SHP77 (cell line): ENCODE data around the gene DNPH1.

Source experiments
- DNase-seq, 2 experiments: peaks; one replicate each; lab custom pipeline; 2025; lab: John Stamatoyannopoulos, UW

The DNPH1 gene

DNA sequence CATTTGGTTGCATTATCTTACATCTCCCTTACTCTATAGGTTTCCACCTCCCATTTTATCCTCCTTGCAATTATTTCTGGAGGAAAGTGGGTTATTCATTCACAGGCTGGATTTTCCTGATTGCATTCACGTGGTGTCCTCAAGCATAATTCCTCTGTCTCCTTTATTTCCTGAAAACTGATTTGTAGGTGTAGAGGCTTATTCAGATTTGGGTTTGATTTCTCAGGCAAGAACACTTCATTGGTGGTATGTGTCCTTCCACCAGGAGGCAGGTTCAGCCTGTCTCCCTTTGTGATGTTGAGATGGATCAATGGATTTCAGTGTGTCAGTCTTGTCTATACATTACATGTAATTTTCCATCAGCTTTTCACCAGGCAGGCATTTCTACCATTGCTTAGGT is 17.3 kb downstream of the DNPH1 start:
- DNase-seq: no peak

DNA sequence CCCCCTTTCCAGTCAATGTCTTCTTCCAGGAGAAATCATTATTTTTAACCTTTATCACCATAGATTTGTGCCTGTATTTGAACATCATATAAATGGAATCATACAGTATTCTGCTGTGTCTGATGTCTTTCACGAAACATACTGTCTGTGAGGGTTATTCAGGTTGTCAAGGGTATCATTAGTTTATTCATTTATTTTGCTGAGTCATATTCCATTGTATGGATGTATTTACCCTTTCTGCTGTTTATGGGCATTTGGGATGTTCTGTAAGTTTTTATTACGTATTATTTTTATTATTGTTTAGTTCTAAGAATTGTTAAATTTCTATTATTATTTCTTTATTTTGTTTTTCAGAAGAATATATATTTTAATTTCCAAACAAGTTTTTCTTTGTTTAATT is 22.0 kb downstream of the DNPH1 start:
- DNase-seq: no peak

DNA sequence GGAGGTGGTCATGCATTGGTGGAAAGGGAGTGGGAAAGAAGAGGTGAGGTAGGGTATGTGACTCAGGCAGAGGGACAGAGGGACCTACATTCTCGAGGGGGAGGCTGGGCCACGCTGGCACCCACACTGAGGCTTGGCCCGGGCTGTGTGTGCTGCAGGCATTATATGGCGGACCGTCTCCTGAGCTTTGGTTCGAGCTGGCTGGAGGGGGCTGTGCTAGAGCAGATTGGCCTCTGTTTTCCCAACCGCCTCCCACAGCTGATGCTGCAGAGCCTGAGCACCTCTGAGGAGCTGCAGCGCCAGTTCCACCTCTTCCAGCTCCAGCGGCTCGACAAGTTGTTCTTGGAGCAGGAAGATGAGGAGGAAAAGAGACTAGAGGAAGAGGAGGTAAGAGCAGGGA is 23.4 kb downstream of the DNPH1 start:
- DNase-seq: no peak

DNA sequence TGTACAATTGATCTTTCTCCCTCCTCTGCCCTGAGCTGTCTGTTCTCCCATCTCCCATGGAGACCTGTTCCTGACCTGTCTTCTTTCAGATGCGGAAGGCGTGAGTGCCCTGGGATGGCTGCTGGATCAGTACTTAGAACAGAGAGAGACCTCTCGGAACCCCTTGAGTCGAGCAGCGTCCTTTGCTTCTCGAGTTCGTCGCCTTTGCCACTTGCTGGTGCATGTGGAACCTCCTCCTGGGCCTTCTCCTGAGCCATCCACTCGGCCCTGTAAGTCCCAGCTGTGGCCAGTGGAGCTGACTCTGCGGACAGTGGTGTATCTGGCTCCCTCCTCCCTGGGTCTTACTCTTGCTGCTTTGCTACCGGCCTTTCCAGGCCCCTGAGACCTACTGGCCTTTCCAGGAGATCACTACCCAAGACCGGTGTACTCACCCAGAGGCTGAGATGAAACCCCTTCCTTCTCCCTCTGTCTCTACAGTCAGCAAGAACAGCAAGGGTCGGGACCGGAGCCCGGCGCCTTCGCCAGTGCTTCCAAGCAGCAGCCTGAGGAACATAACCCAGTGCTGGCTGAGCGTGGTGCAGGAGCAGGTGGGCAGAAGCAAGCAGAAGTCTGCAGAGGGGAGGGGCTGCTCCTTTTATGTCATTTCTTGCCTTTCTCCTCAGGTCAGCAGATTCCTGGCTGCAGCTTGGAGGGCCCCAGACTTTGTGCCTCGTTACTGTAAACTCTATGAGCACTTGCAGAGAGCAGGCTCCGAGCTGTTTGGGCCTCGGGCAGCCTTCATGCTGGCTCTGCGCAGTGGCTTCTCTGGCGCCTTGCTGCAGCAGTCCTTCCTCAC is 24.8 kb downstream of the DNPH1 start:
- no peak for DNase-seq

DNA sequence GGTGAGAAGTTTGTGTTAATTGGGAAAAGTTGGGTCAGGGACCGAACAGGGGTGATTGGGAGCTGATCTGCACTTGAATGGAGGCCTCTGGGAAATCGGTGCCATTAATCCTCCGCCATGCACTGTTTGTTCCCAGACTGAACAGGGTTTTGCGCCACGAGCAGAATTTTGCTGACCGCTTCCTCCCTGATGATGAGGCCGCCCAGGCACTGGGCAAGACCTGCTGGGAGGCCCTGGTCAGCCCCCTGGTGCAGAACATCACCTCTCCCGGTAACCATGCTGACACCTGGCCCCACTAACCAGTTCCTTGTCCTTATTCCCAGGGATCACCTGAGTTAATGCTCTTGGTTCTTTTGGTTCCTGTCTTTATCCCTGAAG is 25.6 kb downstream of the DNPH1 start:
- DNase-seq: no peak

DNA sequence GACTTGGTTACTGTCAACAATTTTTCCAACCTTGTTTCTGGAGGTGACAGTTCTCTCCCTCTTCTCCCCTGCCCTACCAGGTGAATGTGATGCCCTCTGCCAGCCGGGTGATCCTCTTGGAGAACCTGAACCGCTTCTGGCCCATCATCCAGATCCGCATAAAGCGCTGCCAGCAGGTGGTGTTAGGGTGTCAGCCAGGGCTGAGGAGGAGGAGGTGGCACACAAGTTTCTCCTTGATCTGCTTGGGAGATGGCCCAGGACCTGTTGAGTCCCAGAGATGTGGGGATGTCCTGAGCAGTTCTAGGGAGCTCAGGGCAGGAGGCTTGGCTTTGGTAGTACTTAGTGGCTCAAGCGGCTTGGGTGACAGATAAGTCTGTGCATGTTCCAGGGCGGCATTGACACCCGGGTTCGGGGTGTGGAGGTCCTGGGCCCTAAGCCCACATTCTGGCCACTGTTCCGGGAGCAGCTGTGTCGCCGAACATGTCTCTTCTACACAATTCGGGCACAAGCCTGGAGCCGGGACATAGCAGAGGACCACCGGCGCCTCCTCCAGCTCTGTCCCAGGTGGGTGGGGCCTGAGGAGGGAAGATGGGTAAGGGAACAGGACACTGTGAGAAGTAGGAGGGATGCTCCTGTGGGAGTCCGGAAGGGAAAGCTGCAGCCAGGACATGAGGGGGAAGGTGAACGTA is 26.1 kb downstream of the DNPH1 start:
- DNase-seq: no peak

DNA sequence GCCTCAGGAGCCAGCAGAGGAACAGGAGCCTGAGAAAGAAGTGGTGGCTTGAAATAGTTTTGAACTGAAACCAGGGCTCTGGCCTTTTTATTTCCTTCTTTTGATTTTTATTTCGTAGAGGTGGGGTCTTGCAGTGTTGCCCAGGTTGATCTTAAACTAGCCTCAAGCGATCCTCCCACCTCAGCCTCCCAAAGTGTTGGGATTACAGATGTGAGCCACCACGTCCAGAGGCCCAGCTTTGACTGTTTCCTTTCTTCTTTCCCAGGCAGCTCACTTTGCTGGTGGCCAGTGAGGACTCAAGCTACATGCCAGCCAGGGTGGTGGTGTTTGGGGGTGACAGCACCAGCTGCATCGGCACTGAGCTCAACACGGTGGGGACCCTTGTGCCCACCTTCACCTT is 26.8 kb downstream of the DNPH1 start:
- no peak for DNase-seq

DNA sequence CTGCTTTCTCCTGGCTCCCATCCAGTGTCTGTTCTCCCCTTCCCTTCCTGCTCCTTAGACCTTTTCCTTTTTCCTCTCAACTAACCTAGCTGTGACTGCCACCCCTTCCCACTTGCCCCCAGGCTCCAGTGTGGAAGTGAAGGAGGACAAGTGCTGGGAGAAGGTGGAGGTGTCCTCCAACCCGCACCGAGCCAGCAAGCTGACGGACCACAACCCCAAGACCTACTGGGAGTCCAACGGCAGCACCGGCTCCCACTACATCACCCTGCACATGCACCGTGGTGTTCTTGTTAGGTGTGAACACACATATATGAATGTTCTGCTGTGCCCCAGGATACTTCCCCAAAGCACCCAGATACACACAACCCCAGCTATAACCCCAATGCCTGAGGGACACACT is 28.7 kb downstream of the DNPH1 start:
- DNase-seq: no peak

DNA sequence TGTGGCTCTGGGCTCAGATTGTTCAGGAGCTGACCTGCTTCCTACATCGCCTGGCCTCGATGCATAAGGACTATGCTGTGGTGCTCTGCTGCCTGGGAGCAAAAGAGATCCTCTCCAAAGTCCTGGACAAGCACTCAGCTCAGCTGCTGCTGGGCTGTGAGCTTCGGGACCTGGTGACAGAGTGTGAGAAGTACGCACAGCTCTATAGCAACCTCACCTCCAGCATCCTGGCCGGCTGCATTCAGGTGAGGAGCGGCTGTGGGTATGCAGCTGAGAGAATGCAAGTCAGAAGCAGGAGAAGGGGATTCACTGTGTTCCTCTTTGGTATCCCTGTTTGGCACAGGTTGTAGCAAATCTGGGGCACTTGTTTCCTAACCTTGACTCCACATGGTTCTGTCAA is 29.4 kb downstream of the DNPH1 start:
- DNase-seq: no peak

DNA sequence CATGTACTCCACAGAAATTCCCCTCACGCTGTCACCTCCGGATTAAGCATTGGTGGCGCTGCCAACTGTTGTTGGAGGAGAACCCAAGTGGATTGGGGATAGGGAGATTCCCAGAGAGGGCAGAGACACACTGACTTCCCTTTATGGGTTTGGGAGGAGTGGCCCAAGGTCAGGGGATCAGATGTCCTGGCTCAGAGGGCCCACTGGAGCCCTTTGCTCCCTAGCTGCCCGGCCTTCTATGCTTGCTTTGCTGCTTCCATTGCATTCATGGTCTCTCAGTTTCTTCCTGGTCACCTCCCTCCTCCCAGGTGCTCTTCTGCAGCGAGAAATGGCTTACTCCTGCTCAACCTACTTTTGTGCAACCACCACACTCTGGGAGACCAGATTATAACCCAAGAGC is 32.9 kb downstream of the DNPH1 start:
- DNase-seq: no peak

DNA sequence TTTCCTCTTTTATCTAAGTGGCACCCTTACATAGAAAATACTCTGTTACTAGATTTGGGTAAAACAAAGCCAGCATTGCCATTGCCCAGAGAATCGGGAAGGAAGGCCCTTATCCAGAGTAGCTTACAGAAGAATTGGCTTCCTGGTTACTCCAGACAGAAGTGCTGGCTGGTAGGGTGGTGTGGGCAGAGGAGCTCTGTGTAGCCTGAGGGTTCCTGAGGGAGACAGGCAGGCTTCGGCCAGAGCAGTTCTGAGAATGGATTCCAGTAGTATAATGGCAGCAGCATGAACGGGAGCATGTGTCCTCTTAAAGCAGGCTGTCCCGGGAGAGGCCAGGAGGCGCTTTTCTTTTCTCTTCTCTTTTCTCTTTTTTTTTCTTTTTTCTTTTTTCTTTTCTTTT is 35.4 kb downstream of the DNPH1 start:
- no peak for DNase-seq

DNA sequence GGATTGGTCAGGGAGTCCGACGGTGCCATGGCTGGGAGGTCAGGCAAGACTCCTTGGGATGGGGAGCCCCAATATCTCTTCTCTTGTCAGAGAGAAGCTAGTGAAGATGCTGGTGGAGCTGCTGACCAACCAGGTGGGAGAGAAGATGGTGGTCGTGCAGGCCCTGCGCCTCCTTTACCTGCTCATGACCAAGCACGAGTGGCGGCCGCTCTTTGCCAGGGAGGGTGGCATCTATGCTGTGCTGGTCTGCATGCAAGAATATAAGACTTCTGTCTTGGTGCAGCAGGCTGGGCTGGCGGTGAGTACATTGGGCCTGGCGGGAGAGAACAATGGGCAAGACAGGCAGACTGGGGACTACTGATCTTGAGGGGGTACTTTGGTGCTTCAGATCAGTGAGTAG is 36.4 kb downstream of the DNPH1 start:
- no peak for DNase-seq

DNA sequence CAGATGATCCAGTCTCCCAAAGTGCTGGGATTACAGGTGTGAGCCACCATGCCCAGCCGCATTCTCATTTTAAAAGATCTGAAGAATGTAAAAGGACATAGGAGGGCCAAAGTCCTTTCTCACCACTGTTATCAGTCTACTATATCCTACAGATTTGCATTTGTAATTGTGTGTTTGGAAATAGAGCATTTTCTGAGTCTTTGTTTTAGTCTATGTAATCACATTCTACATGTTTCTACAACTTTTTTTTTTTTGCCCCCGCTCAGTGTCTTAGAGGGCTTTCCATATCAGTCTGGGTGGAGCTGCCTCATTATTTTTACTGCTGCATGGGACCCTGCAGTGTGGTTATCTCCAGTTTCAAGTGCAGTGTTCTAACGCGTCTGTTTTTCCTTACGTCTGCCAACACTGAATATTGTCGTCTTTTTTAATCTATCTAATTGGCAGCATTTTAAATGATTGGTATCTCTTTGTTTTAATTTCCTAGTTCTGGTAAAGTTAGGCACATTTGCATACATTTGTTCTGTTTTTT is 39.4 kb downstream of the DNPH1 start:
- DNase-seq: no peak

DNA sequence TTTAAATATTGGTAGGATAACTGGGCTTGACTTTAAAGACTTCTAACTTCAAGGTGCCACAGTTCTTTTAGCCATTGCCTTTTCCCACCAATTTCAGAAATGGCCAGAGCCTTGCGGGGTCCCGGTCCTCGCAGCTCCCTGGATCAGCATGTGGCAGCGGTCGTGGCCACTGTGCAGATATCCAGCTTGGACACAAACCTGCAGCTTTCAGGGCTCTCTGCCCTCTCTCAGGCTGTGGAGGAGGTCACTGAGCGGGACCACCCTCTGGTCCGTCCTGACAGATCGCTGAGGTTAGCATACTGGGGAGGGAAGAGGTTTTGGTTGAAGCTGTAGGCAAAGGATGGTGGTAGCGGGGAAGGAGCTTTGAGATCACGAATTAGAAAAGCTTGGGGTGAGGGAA is 40.9 kb downstream of the DNPH1 start:
- DNase-seq: no peak

DNA sequence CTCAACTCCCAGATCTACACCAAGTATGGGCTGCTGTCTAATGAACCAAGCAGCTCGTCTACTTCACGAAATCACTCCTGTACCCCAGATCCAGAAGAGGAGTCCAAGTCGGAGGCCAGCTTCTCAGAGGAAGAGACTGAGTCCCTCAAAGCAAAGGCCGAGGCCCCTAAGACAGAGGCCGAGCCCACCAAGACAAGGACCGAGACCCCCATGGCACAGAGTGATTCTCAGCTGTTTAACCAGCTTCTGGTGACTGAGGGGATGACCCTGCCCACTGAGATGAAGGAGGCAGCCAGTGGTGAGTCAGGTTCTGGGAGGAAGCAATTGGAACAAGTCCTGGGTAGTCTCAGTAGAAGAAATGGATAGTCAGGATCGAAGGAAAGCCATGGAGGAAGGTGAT is 41.5 kb downstream of the DNPH1 start:
- no peak for DNase-seq

DNA sequence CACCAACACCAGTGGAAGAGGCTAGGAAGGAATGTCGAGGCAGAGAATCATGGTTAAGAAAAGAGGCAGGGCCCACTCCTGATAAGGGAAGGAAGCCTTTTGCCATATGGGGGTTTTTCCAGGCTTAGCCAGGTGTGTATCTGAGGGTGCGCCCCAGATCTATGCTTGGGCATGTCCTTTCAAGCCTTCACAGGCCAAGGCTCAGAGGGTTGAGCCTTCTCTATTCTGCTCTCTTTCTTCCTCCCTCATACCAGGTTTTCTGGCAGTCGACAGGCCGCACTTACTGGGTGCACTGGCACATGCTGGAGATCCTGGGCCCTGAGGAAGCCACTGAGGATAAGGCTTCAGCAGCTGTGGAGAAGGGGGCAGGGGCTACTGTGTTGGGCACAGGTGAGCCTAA is 42.6 kb downstream of the DNPH1 start:
- DNase-seq: no peak

DNA sequence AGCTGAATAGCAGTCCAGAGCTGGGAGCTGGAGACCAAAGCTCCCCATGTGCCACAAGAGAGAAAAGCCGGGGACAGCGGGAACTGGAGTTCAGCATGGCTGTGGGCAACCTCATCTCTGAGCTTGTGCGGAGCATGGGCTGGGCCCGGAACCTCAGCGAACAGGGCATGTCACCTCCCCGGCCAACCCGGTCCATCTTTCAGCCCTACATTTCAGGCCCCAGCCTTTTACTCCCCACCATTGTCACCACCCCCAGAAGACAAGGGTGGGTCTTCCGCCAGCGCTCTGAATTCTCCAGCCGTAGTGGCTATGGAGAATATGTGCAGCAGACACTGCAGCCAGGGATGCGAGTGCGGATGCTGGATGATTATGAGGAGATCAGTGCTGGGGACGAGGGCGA is 43.3 kb downstream of the DNPH1 start:
- no peak for DNase-seq

DNA sequence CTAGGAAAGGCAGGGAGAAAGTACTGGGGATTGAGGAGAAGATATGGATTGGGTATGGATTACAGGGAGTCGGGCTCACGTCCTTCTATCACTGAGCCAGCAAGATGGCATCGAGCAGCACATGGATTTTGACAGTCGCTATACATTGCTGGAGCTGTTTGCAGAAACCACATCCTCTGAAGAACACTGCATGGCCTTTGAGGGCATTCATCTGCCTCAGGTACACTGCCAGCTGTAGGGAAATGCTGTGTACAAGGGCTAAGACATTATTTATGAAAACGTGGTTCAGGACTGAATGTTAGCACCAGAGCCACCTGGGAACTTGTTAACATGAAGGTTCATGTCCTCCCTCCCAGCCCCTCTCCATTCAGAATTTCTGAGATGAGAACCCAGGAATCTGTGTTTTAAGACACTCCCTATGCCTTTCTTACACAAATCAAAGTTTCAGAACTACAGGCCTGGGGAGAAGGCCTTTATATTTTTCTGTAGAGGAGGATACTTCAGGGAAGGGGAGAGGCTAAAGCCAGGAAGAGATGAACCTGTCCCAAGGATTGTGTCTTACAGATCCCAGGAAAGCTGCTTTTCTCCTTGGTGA is 43.8 kb downstream of the DNPH1 start:
- no peak for DNase-seq

DNA sequence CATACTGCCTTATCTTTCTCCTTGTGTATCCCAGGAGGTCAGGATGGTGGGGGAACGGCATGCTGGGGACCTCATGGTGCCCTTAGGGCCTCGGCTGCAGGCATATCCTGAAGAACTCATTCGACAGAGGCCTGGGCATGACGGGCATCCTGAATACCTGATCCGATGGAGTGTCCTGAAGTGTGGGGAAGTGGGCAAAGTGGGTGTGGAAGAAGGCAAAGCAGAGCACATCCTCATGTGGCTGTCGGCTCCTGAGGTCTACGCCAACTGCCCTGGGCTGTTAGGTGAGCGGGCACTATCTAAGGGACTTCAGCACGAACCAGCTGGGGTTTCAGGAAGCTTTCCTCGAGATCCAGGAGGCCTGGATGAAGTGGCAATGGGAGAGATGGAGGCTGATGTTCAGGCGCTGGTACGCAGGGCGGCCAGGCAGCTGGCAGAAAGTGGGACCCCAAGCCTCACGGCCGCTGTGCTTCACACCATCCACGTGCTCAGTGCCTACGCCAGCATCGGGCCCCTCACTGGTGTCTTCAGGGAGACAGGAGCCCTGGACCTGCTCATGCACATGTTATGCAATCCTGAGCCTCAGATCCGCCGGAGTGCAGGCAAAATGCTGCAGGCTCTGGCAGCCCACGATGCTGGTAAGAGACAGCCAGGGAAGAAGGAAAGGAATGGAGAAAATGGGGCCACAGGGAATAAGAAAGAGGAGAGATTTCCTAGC is 44.9 kb downstream of the DNPH1 start:
- DNase-seq: no peak

DNA sequence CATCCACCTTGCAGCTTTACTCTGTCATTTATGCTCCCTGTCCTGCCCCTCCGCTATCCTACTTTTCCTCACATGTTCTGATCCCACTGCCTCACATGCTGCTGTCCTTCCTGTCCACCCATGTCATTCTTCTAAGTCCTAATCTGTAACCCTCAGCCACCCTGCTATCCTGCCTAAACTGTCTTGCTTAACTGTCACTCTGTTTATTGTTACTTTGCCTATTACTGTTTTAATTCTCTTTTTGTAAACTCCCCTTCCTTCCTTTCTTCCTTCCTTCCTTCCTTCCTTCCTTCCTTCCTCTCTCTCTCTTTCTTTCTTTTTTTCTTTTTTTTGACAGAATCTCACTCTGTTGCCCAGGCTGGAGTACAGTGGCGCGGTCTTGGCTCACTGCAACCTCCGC is 45.8 kb downstream of the DNPH1 start:
- no peak for DNase-seq

DNA sequence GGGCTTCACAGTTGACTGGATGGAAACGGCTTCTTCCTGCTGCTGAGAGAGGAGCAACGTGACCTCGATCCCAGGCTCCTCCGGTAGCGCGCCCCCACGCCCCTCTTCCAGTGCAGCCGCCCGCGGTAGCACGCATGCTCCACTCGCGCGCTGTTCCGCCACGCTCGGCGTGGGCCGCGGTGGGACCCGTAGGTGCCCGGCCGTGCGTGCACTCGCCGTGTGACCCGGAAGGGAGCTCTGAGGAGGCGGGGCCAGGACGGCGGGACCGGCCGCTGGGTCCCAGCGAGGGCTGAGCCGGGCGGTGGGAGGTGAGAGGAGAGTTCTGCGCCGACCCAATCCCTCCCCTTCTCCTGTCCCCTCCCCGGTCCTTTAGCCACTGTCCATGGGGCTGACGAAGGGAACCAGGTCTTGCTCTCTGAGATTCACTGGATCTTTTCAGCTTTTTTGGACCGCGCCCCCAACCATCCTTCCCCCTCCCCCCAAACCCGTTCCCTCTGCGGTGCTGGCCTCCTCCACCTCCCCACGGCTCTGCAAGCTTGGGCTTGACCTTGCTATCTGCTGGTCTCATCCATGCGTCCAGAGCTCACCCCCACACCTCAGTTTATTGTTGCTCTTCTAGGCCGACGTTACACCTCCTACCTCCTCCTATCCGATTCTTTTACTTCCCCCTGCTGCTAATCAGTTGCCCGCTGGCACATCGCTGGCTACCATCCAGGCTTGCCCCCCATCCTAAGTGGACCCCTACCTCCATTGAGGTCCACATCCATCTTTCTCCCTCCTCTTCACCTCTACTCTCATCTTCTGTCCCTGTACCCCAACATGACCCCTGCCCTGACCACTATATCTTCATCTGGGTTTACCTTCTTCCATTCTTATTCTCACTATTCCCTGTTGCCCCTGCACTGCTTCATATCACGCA is 47.1 kb downstream of the DNPH1 start, which contains the start of gene CUL9:
CUL9 (plus strand) TSS at position 255 of the 919 bp plus-strand sequence. CDS start 2,115 bp downstream, outside the sequence.
- DNase-seq: peak; percentile 69 to 84
